Activated T-cell treated with anti-CD3 and anti-CD28 coated beads, Interleukin-2, amount 50 U/mL, for 4 hours (primary cell): ENCODE data around the gene POLA1. TPM values are rescaled to one million over a fixed set of nuclear protein-coding genes. Genes with fewer than 3 reads are reported as not detected.

Source experiments
- ATAC-seq, 2 donors: fragments of 200-7000 bp; cut with Tn5 transposase; one replicate each; pipeline ENCODE4 v1.10.0; 2021
- DNase-seq: peaks from one replicate; pipeline ENCODE4 v3.0.0-alpha.2; 2020
- H3K27me3 Mint-ChIP-seq: one replicate; pipeline ENCODE4 v1.8.0; 2021; ENCODE audit warnings: low read depth, mixed read lengths
- H3K36me3 Mint-ChIP-seq: one replicate; pipeline ENCODE4 v1.8.0; 2022; ENCODE audit warnings: mixed read lengths; ENCODE audit not compliant: insufficient read depth
- H3K4me1 Mint-ChIP-seq: one replicate; pipeline ENCODE4 v1.8.0; 2021; ENCODE audit warnings: low read depth, mixed read lengths
- H3K4me3 Mint-ChIP-seq: one replicate; pipeline ENCODE4 v1.8.0; 2021; ENCODE audit warnings: mild to moderate bottlenecking, moderate library complexity, mixed read lengths
- H3K9me3 Mint-ChIP-seq: one replicate; pipeline ENCODE4 v1.8.0; 2021; ENCODE audit warnings: mixed read lengths
- total RNA-seq, 3 donors: library from RNA; stranded (reverse); gene quantifications; one replicate each; pipeline ENCODE4 v1.2.1, GENCODE V29; 2021

Gene POLA1
- total RNA-seq, 3 donors from 2014 or later: 28.9 to 32.3 (median 30.3) TPM

GRCh38 chrX:24920769-24921168 lies 227.1 kb downstream of the POLA1 start:
- ATAC-seq: no peak
- H3K4me3 Mint-ChIP-seq: no peak overlapping the region
- H3K27me3 Mint-ChIP-seq: no peaks in the 10 kb centered on the region
- H3K36me3 Mint-ChIP-seq: peaks cover 6% of the 10 kb centered on the region
- H3K9me3 Mint-ChIP-seq: no peaks in the 10 kb centered on the region
- DNase-seq: no peak
- H3K4me1 Mint-ChIP-seq: no peaks in the 10 kb centered on the region

GRCh38 chrX:24925430-24925829 lies 231.7 kb downstream of the POLA1 start:
- no peaks in the 10 kb centered on the region for H3K27me3 Mint-ChIP-seq
- ATAC-seq (no peak), DNase-seq (no peak)
- H3K9me3 Mint-ChIP-seq: no peaks in the 10 kb centered on the region
- H3K4me3 Mint-ChIP-seq: no peak overlapping the region
- peaks cover 9% of the 10 kb centered on the region for H3K36me3 Mint-ChIP-seq
- H3K4me1 Mint-ChIP-seq: no peaks in the 10 kb centered on the region

GRCh38 chrX:24927372-24927771 lies 233.7 kb downstream of the POLA1 start:
- Mint-ChIP-seq H3K9me3 (no peaks in the 10 kb centered on the region), H3K27me3 (no peaks in the 10 kb centered on the region), H3K4me1 (no peaks in the 10 kb centered on the region), H3K36me3 (peaks cover 9% of the 10 kb centered on the region), H3K4me3 (no peak overlapping the region)
- no peak for ATAC-seq
- DNase-seq: no peak

GRCh38 chrX:24928114-24928513 lies 234.4 kb downstream of the POLA1 start:
- Mint-ChIP-seq H3K4me1 (no peaks in the 10 kb centered on the region), H3K36me3 (peaks cover 9% of the 10 kb centered on the region), H3K27me3 (no peaks in the 10 kb centered on the region), H3K9me3 (no peaks in the 10 kb centered on the region), H3K4me3 (no peak overlapping the region)
- no peak for DNase-seq
- no peak for ATAC-seq

- no peaks in the 10 kb centered on the region for H3K9me3 Mint-ChIP-seq
- no peak for DNase-seq
- ATAC-seq: no peak
- no peak overlapping the region for H3K4me3 Mint-ChIP-seq
- H3K27me3 Mint-ChIP-seq: no peaks in the 10 kb centered on the region
- H3K4me1 Mint-ChIP-seq: no peaks in the 10 kb centered on the region
- H3K36me3 Mint-ChIP-seq: peaks cover 3% of the 10 kb centered on the region
Measured at GRCh38 chrX:24934279-24934678, 240.6 kb downstream of the POLA1 start.

GRCh38 chrX:24945009-24945408 lies 251.3 kb downstream of the POLA1 start:
- no peak for ATAC-seq
- Mint-ChIP-seq H3K36me3 (no peaks in the 10 kb centered on the region), H3K4me1 (no peaks in the 10 kb centered on the region)

GRCh38 chrX:24946369-24946768 lies 252.7 kb downstream of the POLA1 start:
- no peaks in the 10 kb centered on the region for H3K9me3 Mint-ChIP-seq
- ATAC-seq: no peak
- no peak overlapping the region for H3K4me3 Mint-ChIP-seq
- H3K4me1 Mint-ChIP-seq: no peaks in the 10 kb centered on the region
- DNase-seq: no peak
- no peaks in the 10 kb centered on the region for H3K27me3 Mint-ChIP-seq
- H3K36me3 Mint-ChIP-seq: no peaks in the 10 kb centered on the region

More at GRCh38 chrX:24945009-24945408, 251.3 kb downstream of the POLA1 start:
- no peak overlapping the region for H3K4me3 Mint-ChIP-seq
- no peaks in the 10 kb centered on the region for H3K27me3 Mint-ChIP-seq
- H3K9me3 Mint-ChIP-seq: no peaks in the 10 kb centered on the region
- DNase-seq: no peak

- no peak overlapping the region for H3K4me3 Mint-ChIP-seq
- peaks cover 6% of the 10 kb centered on the region for H3K36me3 Mint-ChIP-seq
- no peak for ATAC-seq
Measured at GRCh38 chrX:24954732-24955131, 261.0 kb downstream of the POLA1 start.

GRCh38 chrX:24955372-24955930 lies 261.7 kb downstream of the POLA1 start:
- H3K4me3 Mint-ChIP-seq: no peak overlapping the region
- no peaks in the 10 kb centered on the region for H3K9me3 Mint-ChIP-seq
- H3K4me1 Mint-ChIP-seq: no peaks in the 10 kb centered on the region
- peaks cover 6% of the 10 kb centered on the region for H3K36me3 Mint-ChIP-seq
- DNase-seq (no peak), ATAC-seq (no peak)
- no peaks in the 10 kb centered on the region for H3K27me3 Mint-ChIP-seq

More at GRCh38 chrX:24954732-24955131, 261.0 kb downstream of the POLA1 start:
- Mint-ChIP-seq H3K9me3 (no peaks in the 10 kb centered on the region), H3K27me3 (no peaks in the 10 kb centered on the region), H3K4me1 (no peaks in the 10 kb centered on the region)
- DNase-seq: no peak

- no peaks in the 10 kb centered on the region for H3K27me3 Mint-ChIP-seq
- ATAC-seq (no peak), DNase-seq (no peak)
- peaks cover 6% of the 10 kb centered on the region for H3K36me3 Mint-ChIP-seq
- no peaks in the 10 kb centered on the region for H3K4me1 Mint-ChIP-seq
- no peak overlapping the region for H3K4me3 Mint-ChIP-seq
- no peaks in the 10 kb centered on the region for H3K9me3 Mint-ChIP-seq
Measured at GRCh38 chrX:24956828-24957227, 263.1 kb downstream of the POLA1 start.

GRCh38 chrX:24961809-24962208 lies 268.1 kb downstream of the POLA1 start:
- ATAC-seq (no peak), DNase-seq (no peak)
- H3K27me3 Mint-ChIP-seq: no peaks in the 10 kb centered on the region
- H3K4me1 Mint-ChIP-seq: no peaks in the 10 kb centered on the region
- no peaks in the 10 kb centered on the region for H3K9me3 Mint-ChIP-seq
- H3K36me3 Mint-ChIP-seq: peaks cover 6% of the 10 kb centered on the region
- H3K4me3 Mint-ChIP-seq: no peak overlapping the region

GRCh38 chrX:24963823-24964222 lies 270.1 kb downstream of the POLA1 start:
- no peaks in the 10 kb centered on the region for H3K9me3 Mint-ChIP-seq
- DNase-seq (no peak), ATAC-seq (no peak)
- peaks cover 3% of the 10 kb centered on the region for H3K36me3 Mint-ChIP-seq
- no peaks in the 10 kb centered on the region for H3K27me3 Mint-ChIP-seq
- H3K4me3 Mint-ChIP-seq: no peak overlapping the region
- H3K4me1 Mint-ChIP-seq: no peaks in the 10 kb centered on the region

GRCh38 chrX:24965372-24965771 lies 271.7 kb downstream of the POLA1 start:
- peaks cover 2% of the 10 kb centered on the region for H3K36me3 Mint-ChIP-seq
- ATAC-seq: no peak
- H3K27me3 Mint-ChIP-seq: no peaks in the 10 kb centered on the region
- no peak for DNase-seq
- no peaks in the 10 kb centered on the region for H3K4me1 Mint-ChIP-seq
- H3K9me3 Mint-ChIP-seq: no peaks in the 10 kb centered on the region
- no peak overlapping the region for H3K4me3 Mint-ChIP-seq

GRCh38 chrX:24969812-24970211 lies 276.1 kb downstream of the POLA1 start:
- Mint-ChIP-seq H3K9me3 (no peaks in the 10 kb centered on the region), H3K4me1 (no peaks in the 10 kb centered on the region), H3K36me3 (peaks cover 4% of the 10 kb centered on the region), H3K4me3 (no peak overlapping the region), H3K27me3 (no peaks in the 10 kb centered on the region)
- DNase-seq: no peak
- ATAC-seq: no peak

GRCh38 chrX:24979081-24979480 lies 285.4 kb downstream of the POLA1 start:
- DNase-seq (no peak), ATAC-seq (no peak)
- no peaks in the 10 kb centered on the region for H3K27me3 Mint-ChIP-seq
- no peak overlapping the region for H3K4me3 Mint-ChIP-seq
- no peaks in the 10 kb centered on the region for H3K9me3 Mint-ChIP-seq
- H3K4me1 Mint-ChIP-seq: no peaks in the 10 kb centered on the region
- H3K36me3 Mint-ChIP-seq: peaks cover 8% of the 10 kb centered on the region

- no peak for ATAC-seq
- H3K4me3 Mint-ChIP-seq: no peak overlapping the region
- H3K27me3 Mint-ChIP-seq: no peaks in the 10 kb centered on the region
- no peaks in the 10 kb centered on the region for H3K9me3 Mint-ChIP-seq
- H3K4me1 Mint-ChIP-seq: no peaks in the 10 kb centered on the region
- DNase-seq: no peak
- H3K36me3 Mint-ChIP-seq: peaks cover 8% of the 10 kb centered on the region
Measured at GRCh38 chrX:24981030-24981429, 287.3 kb downstream of the POLA1 start.
